SH-SY5Y (cell line): Measurements from ENCODE around the gene PAX7.

Experiments
- GATA2 ChIP-seq: IDR thresholded peaks from 2 replicates; pipeline ENCODE4 v1.6.1; 2011; ENCODE audit warnings: mild to moderate bottlenecking, low read depth, low read length
- GATA3 ChIP-seq: IDR thresholded peaks from 2 replicates; pipeline ENCODE4 v1.6.1; 2011; ENCODE audit warnings: low read depth, mild to moderate bottlenecking, low read length, moderate library complexity

- TF ChIP-seq GATA2 = no peak
- no peak for TF ChIP-seq GATA3
Measured at GRCh38 chr1:18687273-18687672, 56.6 kb downstream of the PAX7 start.
